ENCODE results near the gene DTNBP1.

DTNBP1 gene

GRCh38 chr6:15513131-15513771 lies 149.6 kb downstream of the DTNBP1 start:
- DNase-seq, result no peak

- no peak for DNase-seq
Measured at GRCh38 chr6:15512721-15513120, 150.1 kb downstream of the DTNBP1 start.

GRCh38 chr6:15512126-15512525 lies 150.7 kb downstream of the DTNBP1 start:
- no peak for DNase-seq

GRCh38 chr6:15511248-15512125 lies 151.3 kb downstream of the DTNBP1 start:
- no peak for DNase-seq

- no peak for DNase-seq
Measured at GRCh38 chr6:15510536-15511247, 152.1 kb downstream of the DTNBP1 start.

- no peak for DNase-seq
Measured at GRCh38 chr6:15510121-15510520, 152.7 kb downstream of the DTNBP1 start.

- DNase-seq, result no peak
Measured at GRCh38 chr6:15509335-15509933, 153.4 kb downstream of the DTNBP1 start.

GRCh38 chr6:15508931-15509330 lies 153.9 kb downstream of the DTNBP1 start:
- no peak for DNase-seq

DNA sequence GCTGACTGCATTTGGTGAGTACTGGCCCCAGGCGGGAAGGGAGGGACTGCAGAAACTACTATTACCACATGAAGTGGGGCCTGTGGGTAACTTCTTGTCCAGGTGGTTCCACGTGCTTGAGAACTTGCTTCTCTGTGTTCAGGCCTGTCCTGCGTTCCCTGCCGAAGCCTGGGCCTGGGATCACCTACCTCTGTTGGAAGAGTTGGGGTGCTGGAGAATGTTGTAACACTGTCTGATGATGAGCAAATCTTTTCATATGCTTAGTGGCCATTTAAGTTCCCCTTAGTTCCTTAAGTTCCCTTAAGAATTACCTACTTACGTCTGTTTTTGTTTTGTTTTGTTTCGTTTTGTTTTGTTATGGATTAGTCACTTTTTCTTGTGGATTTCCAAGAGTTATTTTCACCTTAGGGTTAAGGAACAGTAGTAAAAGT lies 154.4 kb downstream of the DTNBP1 start:
- DNase-seq, result no peak

- DNase-seq, result no peak
Measured at GRCh38 chr6:15507746-15508145, 155.1 kb downstream of the DTNBP1 start.

DNA sequence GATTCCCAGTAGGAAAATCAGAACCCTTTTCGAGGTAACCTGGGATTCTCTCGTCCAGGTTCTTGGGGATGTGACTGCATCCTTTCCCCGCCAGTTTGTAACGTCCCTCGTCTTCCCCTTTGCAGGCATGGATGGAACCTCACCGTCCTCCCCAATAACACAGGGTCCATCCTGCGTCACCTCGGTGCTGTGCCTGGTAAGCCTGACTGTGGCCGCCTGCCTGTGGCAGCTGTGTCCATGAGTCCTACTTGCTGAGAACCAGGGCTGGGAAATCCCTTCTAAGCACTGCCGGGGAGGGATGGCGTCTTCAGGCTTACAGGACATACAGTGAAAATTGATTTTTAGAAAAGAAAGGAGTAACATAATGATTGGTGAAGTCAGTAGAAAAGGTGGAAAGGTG lies 155.6 kb downstream of the DTNBP1 start:
- DNase-seq, result no peak

GRCh38 chr6:15506066-15506465 lies 156.8 kb downstream of the DTNBP1 start:
- DNase-seq, result no peak

- no peak for DNase-seq
Measured at GRCh38 chr6:15505463-15505918, 157.3 kb downstream of the DTNBP1 start.

DNA sequence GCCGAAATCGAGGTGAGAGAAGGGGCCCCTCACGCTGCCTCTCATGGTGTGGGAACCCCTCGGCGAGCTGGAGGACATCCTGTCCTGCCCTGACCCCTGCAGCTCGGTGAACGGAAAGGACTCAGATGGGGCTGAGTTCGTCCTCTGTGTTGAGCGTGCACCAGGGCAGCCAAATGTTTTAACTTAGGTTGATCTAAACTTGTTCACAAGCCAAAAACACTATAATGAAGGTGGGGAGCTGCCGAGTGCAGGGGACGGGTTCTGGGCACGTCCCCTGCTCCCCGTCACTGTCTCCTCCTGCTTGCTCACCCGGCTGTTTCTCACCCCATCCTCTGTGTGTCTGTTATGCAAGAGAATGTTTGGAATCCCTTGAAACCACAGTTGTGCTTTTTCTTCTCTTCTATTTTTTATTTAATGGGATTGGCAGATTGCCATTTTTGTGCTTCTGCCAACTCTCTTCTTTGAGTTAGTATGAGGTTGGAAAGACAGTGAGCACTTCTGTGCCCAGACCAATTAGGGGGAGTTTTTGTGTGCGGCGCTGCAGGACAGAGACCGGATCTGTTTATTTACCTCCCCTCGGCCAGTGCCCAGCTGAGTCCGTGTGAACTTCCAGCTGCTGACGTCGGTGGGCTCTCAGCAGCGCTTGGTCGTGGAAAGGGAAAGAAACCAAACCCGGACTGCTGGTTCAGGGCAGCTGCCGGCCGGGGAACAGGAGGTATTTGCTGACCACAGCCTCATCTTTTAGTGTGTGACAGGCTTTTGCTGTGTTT lies 158.1 kb downstream of the DTNBP1 start:
- no peak for DNase-seq

GRCh38 chr6:15504040-15504495 lies 158.8 kb downstream of the DTNBP1 start:
- no peak for DNase-seq

- no peak for DNase-seq
Measured at GRCh38 chr6:15503346-15503680, 159.5 kb downstream of the DTNBP1 start.

DNA sequence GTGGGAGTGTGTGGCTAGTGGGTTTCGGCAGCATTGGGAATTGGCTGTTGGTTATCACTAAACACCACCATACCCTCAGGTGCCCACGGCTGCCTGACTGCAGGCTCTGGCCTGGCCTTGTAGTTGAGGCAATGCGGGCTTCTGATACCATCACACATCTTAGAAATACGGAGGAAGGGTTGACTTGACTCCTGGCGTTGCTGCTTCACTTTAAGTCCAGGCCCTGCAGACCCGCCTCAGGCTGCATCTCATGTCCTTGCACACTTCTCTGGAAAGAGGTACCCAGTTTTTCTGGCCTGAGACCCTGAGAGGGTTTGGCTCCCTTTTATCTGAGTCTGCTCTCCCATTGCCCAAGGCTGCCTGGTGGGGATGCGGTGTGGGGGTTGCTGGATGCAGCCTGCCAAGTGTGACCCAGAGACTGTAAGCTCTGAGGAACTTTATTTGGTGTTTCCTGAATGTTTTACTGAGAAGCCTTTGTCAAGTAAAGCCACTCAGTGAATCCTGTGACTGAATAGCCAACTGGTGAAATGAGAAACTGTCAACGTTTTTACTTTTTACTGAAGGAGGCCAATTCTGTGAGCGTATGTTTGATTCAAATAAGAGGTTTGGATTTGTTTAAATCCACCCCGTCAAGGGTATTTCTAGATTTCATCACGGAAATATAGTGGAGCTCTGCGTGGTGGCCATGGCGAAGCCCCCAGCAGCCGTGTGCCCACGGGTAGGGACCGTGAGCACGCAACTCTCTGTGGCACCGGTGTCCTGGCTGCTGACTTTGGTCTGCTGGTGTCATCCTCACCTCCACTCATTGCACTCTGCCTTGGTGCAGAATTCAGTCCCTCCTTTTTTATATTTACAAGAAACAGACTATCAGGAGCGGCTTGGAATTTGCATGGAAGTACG lies 160.1 kb downstream of the DTNBP1 start:
- DNase-seq, result no peak

DNA sequence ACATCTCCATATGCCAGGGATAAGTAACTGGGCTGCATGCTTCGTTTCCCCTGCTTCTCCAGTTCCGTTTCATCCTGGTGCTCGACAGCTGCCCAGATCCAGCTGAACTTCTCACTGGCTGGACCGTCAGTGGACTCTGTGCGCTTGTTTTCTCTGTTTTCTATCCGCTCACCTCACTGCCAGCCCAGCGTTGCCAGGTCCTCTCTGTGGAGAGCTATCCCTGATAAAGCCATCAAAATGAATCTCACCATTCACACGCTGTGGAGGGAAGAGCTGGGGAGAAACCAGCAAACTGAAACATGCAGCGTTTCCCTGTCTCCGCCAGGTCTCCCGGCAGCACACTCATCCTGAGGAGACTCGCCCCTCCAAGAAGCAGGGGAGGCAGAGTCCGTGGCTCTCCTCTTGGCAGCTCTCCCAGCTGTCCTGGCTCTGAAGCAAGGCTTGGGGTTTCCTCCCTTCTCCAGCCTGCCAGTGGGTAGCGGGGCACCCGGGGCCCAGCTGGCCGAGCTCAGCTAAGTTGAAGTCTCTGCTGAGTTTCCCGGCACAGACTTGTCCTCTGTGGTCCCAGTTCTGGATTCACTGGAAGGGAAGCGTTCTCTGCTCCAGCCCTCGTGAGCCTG lies 160.9 kb downstream of the DTNBP1 start:
- DNase-seq, result no peak

GRCh38 chr6:15500901-15501825 lies 161.7 kb downstream of the DTNBP1 start:
- DNase-seq, result no peak
